ENCODE data around the gene CCT8. TPM values are rescaled to one million over a fixed set of nuclear protein-coding genes. Genes with fewer than 3 reads are reported as not detected.

The CCT8 gene
- polyA plus RNA-seq, 3 donors: 71.9 to 173 (median 169) TPM

DNA sequence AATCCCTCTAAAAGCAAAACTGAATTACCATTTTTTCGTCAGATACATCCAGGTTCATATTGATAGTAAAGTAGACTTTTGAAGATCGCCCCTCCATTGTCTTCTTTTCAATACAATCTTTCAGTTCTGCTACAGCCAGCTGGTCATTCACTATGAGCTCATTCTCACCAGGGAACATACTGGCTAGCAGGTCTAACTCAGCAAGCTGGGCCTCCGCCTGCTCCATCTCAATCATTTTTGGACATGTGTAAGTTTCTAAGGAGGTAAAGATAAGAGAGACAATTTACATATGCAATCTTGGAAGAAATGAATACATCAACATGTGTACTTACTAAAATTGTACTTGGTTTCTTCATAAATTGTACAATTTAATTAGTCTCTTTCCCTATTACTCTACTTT, 65.1 kb downstream of the CCT8 start:
- no peaks in the 10 kb centered on the region for H4K20me1 ChIP-seq (ENCODE audit: insufficient read depth, low read length)
- no peaks in the 10 kb centered on the region for H3K79me2 ChIP-seq (ENCODE audit: insufficient read depth, low read length)
- peaks cover 0 to 1% (median 0%) of the 10 kb centered on the region in 3 donors for H3K27me3 Mint-ChIP-seq (ENCODE audit: low read depth in 3 of 3)
- H3K9me3 Mint-ChIP-seq: peaks cover 0 to 4% (median 2%) of the 10 kb centered on the region in 7 donors
- no peak overlapping the region for H3K4me3 Mint-ChIP-seq
- H2AFZ ChIP-seq (ENCODE audit: insufficient read depth, low read depth, low read length, poor library complexity, severe bottlenecking): no peak overlapping the region
- intact Hi-C loops (cut with micrococcal nuclease): no loop called here
- H3K4me1 ChIP-seq (ENCODE audit: control insufficient read depth in 1 of 2, insufficient read depth in 2 of 2, low read length in 2 of 2): peaks cover 2 to 3% of the 10 kb centered on the region in 2 donors
- TF ChIP-seq, protein P1, sequence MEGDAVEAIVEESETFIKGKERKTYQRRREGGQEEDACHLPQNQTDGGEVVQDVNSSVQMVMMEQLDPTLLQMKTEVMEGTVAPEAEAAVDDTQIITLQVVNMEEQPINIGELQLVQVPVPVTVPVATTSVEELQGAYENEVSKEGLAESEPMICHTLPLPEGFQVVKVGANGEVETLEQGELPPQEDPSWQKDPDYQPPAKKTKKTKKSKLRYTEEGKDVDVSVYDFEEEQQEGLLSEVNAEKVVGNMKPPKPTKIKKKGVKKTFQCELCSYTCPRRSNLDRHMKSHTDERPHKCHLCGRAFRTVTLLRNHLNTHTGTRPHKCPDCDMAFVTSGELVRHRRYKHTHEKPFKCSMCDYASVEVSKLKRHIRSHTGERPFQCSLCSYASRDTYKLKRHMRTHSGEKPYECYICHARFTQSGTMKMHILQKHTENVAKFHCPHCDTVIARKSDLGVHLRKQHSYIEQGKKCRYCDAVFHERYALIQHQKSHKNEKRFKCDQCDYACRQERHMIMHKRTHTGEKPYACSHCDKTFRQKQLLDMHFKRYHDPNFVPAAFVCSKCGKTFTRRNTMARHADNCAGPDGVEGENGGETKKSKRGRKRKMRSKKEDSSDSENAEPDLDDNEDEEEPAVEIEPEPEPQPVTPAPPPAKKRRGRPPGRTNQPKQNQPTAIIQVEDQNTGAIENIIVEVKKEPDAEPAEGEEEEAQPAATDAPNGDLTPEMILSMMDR (IDR thresholded peaks at IDR 0.05): no peak
- H3K9ac ChIP-seq (ENCODE audit: insufficient read depth, low read length, poor library complexity, severe bottlenecking): no peak overlapping the region
- DNase-seq: no peak
- 100% methylated on average over 1 of the region's 3 CpGs for WGBS (ENCODE audit: insufficient coverage)
- H3K27me3 ChIP-seq (ENCODE audit: control insufficient read depth in 2 of 2, insufficient read depth in 2 of 2, low read length in 2 of 2): no peaks in the 10 kb centered on the region
- H3K27ac Mint-ChIP-seq: no peak overlapping the region
- no peak overlapping the region for H3K4me2 ChIP-seq (replicated peaks; ENCODE audit: extremely low read depth, low read length, poor library complexity, severe bottlenecking)
- peaks cover 2 to 4% of the 10 kb centered on the region in 2 donors for H3K36me3 ChIP-seq (replicated peaks in 1 of 2; ENCODE audit: control insufficient read depth in 1 of 2, insufficient read depth in 2 of 2, low read length in 2 of 2)
- no peaks in the 10 kb centered on the region for H3K4me1 Mint-ChIP-seq
- no peak overlapping the region for H3K27ac ChIP-seq (ENCODE audit: low read depth in 1 of 2, low read length in 2 of 2)
- H3K9me3 ChIP-seq (replicated peaks in 1 of 2; ENCODE audit: control insufficient read depth in 1 of 2, insufficient read depth in 1 of 2, low read length in 2 of 2): no peaks in the 10 kb centered on the region
- H3K36me3 Mint-ChIP-seq: peaks cover 8 to 18% of the 10 kb centered on the region in 2 donors
- no peak overlapping the region for H3K4me3 ChIP-seq (replicated peaks in 1 of 3; ENCODE audit: low read depth in 2 of 3, low read length in 3 of 3)

DNA sequence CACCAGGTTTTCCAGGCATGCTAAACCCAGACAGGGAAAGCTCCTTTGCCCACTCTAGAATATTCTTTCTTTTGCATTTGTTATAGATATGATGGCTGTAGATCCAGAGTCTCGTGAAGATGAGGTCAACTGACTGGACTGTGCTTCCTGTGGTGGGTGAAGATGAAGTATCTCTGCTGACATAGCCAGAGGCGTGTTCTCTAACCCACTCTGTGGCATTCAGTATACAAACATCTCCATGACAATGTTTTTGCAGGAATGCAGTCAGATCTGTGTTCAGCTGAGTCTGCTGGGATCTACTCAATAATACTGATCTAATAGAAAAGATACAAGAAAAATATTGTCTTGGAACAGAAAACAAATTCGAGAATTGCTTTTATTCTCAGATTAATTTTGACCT, 65.6 kb downstream of the CCT8 start:
- Mint-ChIP-seq H3K9me3 (peaks cover 0 to 4% (median 2%) of the 10 kb centered on the region in 7 donors), H3K4me3 (no peak overlapping the region), H3K27me3 (ENCODE audit: low read depth in 3 of 3) (peaks cover 0 to 1% (median 0%) of the 10 kb centered on the region in 3 donors), H3K36me3 (peaks cover 8 to 18% of the 10 kb centered on the region in 2 donors), H3K27ac (no peak overlapping the region), H3K4me1 (no peaks in the 10 kb centered on the region)
- Histone ChIP-seq H2AFZ (ENCODE audit: insufficient read depth, low read depth, low read length, poor library complexity, severe bottlenecking) (no peak overlapping the region), H3K9ac (ENCODE audit: insufficient read depth, low read length, poor library complexity, severe bottlenecking) (no peak overlapping the region), H3K4me1 (ENCODE audit: control insufficient read depth in 1 of 2, insufficient read depth in 2 of 2, low read length in 2 of 2) (peaks cover 5 to 6% of the 10 kb centered on the region in 2 donors), H3K36me3 (replicated peaks in 1 of 2; ENCODE audit: control insufficient read depth in 1 of 2, insufficient read depth in 2 of 2, low read length in 2 of 2) (peaks cover 2 to 4% of the 10 kb centered on the region in 2 donors), H3K4me3 (replicated peaks in 1 of 3; ENCODE audit: low read depth in 2 of 3, low read length in 3 of 3) (no peak overlapping the region), H3K9me3 (replicated peaks in 1 of 2; ENCODE audit: control insufficient read depth in 1 of 2, insufficient read depth in 1 of 2, low read length in 2 of 2) (no peaks in the 10 kb centered on the region), H3K79me2 (ENCODE audit: insufficient read depth, low read length) (no peaks in the 10 kb centered on the region), H3K4me2 (replicated peaks; ENCODE audit: extremely low read depth, low read length, poor library complexity, severe bottlenecking) (no peak overlapping the region), H4K20me1 (ENCODE audit: insufficient read depth, low read length) (no peaks in the 10 kb centered on the region), H3K27me3 (ENCODE audit: control insufficient read depth in 2 of 2, insufficient read depth in 2 of 2, low read length in 2 of 2) (no peaks in the 10 kb centered on the region), H3K27ac (ENCODE audit: low read depth in 1 of 2, low read length in 2 of 2) (no peak overlapping the region)
- WGBS (ENCODE audit: insufficient coverage): no CpG with 5 or more reads among the region's 3 CpGs
- TF ChIP-seq, protein P1 (IDR thresholded peaks at IDR 0.05): no peak
- intact Hi-C loops (cut with micrococcal nuclease): no loop called here
- DNase-seq: no peak
